ENCODE results near the gene TTC24. TPM values are rescaled to one million over a fixed set of nuclear protein-coding genes. Genes with fewer than 3 reads are reported as not detected.

TTC24 gene
- 12.6 TPM for polyA plus RNA-seq (2013)

GRCh38 chr1:156579472-156579871, at the start of gene TTC24:
Gene TTC24, plus strand, starts transcription at chr1:156579723. Its CDS starts 1,642 bp downstream, at chr1:156581365.
- H3K4me3 ChIP-seq (ENCODE audit: control insufficient read depth in 1 of 7, extremely low read depth in 1 of 7, insufficient read depth in 4 of 7, low read depth in 2 of 7, low read length in 6 of 7) = no peak within 1 kb of the TSS
- POLR2A ChIA-PET = no interaction called here

GRCh38 chr1:156530006-156530405, 49.5 kb upstream of the TTC24 start:
- no peak overlapping the region for H3K27ac ChIP-seq (ENCODE audit: insufficient read depth in 1 of 2, low read depth in 1 of 2, low read length in 2 of 2, poor library complexity in 1 of 2, severe bottlenecking in 2 of 2)
- DNase-seq = no peak
- no peaks in the 10 kb centered on the region for H3K27me3 ChIP-seq (replicated peaks in 2 of 5; ENCODE audit: control insufficient read depth in 4 of 5, insufficient read depth in 5 of 5, low read length in 4 of 5)
- over 99% methylated on average over 12 of the region's 18 CpGs for WGBS (ENCODE audit: insufficient coverage)
- ChIA-PET CTCF (interaction anchor here (1.2 kb wide), 1 partner anchor 18 kb away, joined by 3 read pairs; no protein-coding TSS in a partner anchor), POLR2A (no interaction called here)
- no peak overlapping the region for H3K4me3 ChIP-seq (ENCODE audit: control insufficient read depth in 1 of 7, extremely low read depth in 1 of 7, insufficient read depth in 4 of 7, low read depth in 2 of 7, low read length in 6 of 7)
- peaks cover 0 to 2% (median 0%) of the 10 kb centered on the region in 5 experiments for H3K9me3 ChIP-seq (ENCODE audit: control extremely low read depth in 1 of 5, control insufficient read depth in 4 of 5, insufficient read depth in 2 of 5, low read depth in 1 of 5, low read length in 4 of 5)
- peaks cover 6 to 24% (median 12%) of the 10 kb centered on the region in 4 experiments for H3K4me1 ChIP-seq (ENCODE audit: control extremely low read depth in 1 of 4, control insufficient read depth in 4 of 4, insufficient read depth in 4 of 4, low read length in 3 of 4)
- peaks cover 9 to 71% (median 42%) of the 10 kb centered on the region in 4 experiments for H3K36me3 ChIP-seq (ENCODE audit: control insufficient read depth in 4 of 4, insufficient read depth in 4 of 4, low read length in 3 of 4)

More at GRCh38 chr1:156579472-156579871, at the start of gene TTC24:
- WGBS (ENCODE audit: insufficient coverage) = 91% methylated on average over 4 of the region's 5 CpGs
- CTCF ChIA-PET = interaction anchor here (1.0 to 8.3 kb wide), 6 partner anchors 10 to 79 kb away, joined by 3 to 63 read pairs (median 3); partner anchors contain the start of gene GPATCH4
- no peak for DNase-seq
- no peak within 1 kb of the TSS for H3K27ac ChIP-seq (ENCODE audit: insufficient read depth in 1 of 2, low read depth in 1 of 2, low read length in 2 of 2, poor library complexity in 1 of 2, severe bottlenecking in 2 of 2)
- H3K4me1 ChIP-seq (ENCODE audit: control extremely low read depth in 1 of 4, control insufficient read depth in 4 of 4, insufficient read depth in 4 of 4, low read length in 3 of 4) = peaks cover 0 to 52% (median 39%) of the 10 kb centered on the region in 4 experiments
- H3K27me3 ChIP-seq (replicated peaks in 2 of 5; ENCODE audit: control insufficient read depth in 4 of 5, insufficient read depth in 5 of 5, low read length in 4 of 5) = no peaks in the 10 kb centered on the region
- no peaks in the 10 kb centered on the region for H3K36me3 ChIP-seq (ENCODE audit: control insufficient read depth in 4 of 4, insufficient read depth in 4 of 4, low read length in 3 of 4)
- H3K9me3 ChIP-seq (ENCODE audit: control extremely low read depth in 1 of 5, control insufficient read depth in 4 of 5, insufficient read depth in 2 of 5, low read depth in 1 of 5, low read length in 4 of 5) = no peaks in the 10 kb centered on the region

GRCh38 chr1:156532374-156532773, 47.1 kb upstream of the TTC24 start:
- no peak overlapping the region for H3K27ac ChIP-seq (ENCODE audit: insufficient read depth in 1 of 2, low read depth in 1 of 2, low read length in 2 of 2, poor library complexity in 1 of 2, severe bottlenecking in 2 of 2)
- H3K4me1 ChIP-seq (ENCODE audit: control extremely low read depth in 1 of 4, control insufficient read depth in 4 of 4, insufficient read depth in 4 of 4, low read length in 3 of 4) = peaks cover 0 to 7% (median 0%) of the 10 kb centered on the region in 4 experiments
- no peaks in the 10 kb centered on the region for H3K27me3 ChIP-seq (replicated peaks in 2 of 5; ENCODE audit: control insufficient read depth in 4 of 5, insufficient read depth in 5 of 5, low read length in 4 of 5)
- peaks cover 0 to 2% (median 0%) of the 10 kb centered on the region in 5 experiments for H3K9me3 ChIP-seq (ENCODE audit: control extremely low read depth in 1 of 5, control insufficient read depth in 4 of 5, insufficient read depth in 2 of 5, low read depth in 1 of 5, low read length in 4 of 5)
- H3K4me3 ChIP-seq (ENCODE audit: control insufficient read depth in 1 of 7, extremely low read depth in 1 of 7, insufficient read depth in 4 of 7, low read depth in 2 of 7, low read length in 6 of 7) = no peak overlapping the region
- peaks cover 11 to 78% (median 49%) of the 10 kb centered on the region in 4 experiments for H3K36me3 ChIP-seq (ENCODE audit: control insufficient read depth in 4 of 4, insufficient read depth in 4 of 4, low read length in 3 of 4)
- POLR2A ChIA-PET = interaction anchor here (0.6 kb wide), 1 partner anchor 18 kb away, joined by 3 read pairs; no protein-coding TSS in a partner anchor
- no peak for DNase-seq
- whole genome bisulfite sequencing (ENCODE audit: insufficient coverage) = 97% methylated on average over 3 of the region's 4 CpGs
- CTCF ChIA-PET = interaction anchor here (0.6 to 1.5 kb wide), 7 partner anchors 8 to 71 kb away, joined by 3 to 4 read pairs (median 3); partner anchors contain the start of gene NAXE

- Histone ChIP-seq H3K9me3 (ENCODE audit: control extremely low read depth in 1 of 5, control insufficient read depth in 4 of 5, insufficient read depth in 2 of 5, low read depth in 1 of 5, low read length in 4 of 5) (peaks cover 0 to under 1% (median 0%) of the 10 kb centered on the region in 5 experiments), H3K36me3 (ENCODE audit: control insufficient read depth in 4 of 4, insufficient read depth in 4 of 4, low read length in 3 of 4) (peaks cover 11 to 74% (median 43%) of the 10 kb centered on the region in 4 experiments), H3K4me1 (ENCODE audit: control extremely low read depth in 1 of 4, control insufficient read depth in 4 of 4, insufficient read depth in 4 of 4, low read length in 3 of 4) (no peaks in the 10 kb centered on the region), H3K27ac (ENCODE audit: insufficient read depth in 1 of 2, low read depth in 1 of 2, low read length in 2 of 2, poor library complexity in 1 of 2, severe bottlenecking in 2 of 2) (no peak overlapping the region), H3K4me3 (ENCODE audit: control insufficient read depth in 1 of 7, extremely low read depth in 1 of 7, insufficient read depth in 4 of 7, low read depth in 2 of 7, low read length in 6 of 7) (no peak overlapping the region), H3K27me3 (replicated peaks in 2 of 5; ENCODE audit: control insufficient read depth in 4 of 5, insufficient read depth in 5 of 5, low read length in 4 of 5) (no peaks in the 10 kb centered on the region)
- no peak for DNase-seq
- 96% methylated on average over 7 of the region's 11 CpGs for WGBS (ENCODE audit: insufficient coverage)
- CTCF ChIA-PET = interaction anchor here (1.3 to 1.9 kb wide), 3 partner anchors 13 to 70 kb away, joined by 3 to 5 read pairs (median 5); no protein-coding TSS in a partner anchor
- POLR2A ChIA-PET = no interaction called here
Observed at GRCh38 chr1:156533568-156534220, 45.8 kb upstream of the TTC24 start.

GRCh38 chr1:156534424-156535060, 45.0 kb upstream of the TTC24 start:
- Histone ChIP-seq H3K9me3 (ENCODE audit: control extremely low read depth in 1 of 5, control insufficient read depth in 4 of 5, insufficient read depth in 2 of 5, low read depth in 1 of 5, low read length in 4 of 5) (no peaks in the 10 kb centered on the region), H3K27me3 (replicated peaks in 2 of 5; ENCODE audit: control insufficient read depth in 4 of 5, insufficient read depth in 5 of 5, low read length in 4 of 5) (no peaks in the 10 kb centered on the region), H3K4me1 (ENCODE audit: control extremely low read depth in 1 of 4, control insufficient read depth in 4 of 4, insufficient read depth in 4 of 4, low read length in 3 of 4) (peaks cover 0 to 2% (median 2%) of the 10 kb centered on the region in 4 experiments), H3K27ac (ENCODE audit: insufficient read depth in 1 of 2, low read depth in 1 of 2, low read length in 2 of 2, poor library complexity in 1 of 2, severe bottlenecking in 2 of 2) (no peak overlapping the region), H3K4me3 (ENCODE audit: control insufficient read depth in 1 of 7, extremely low read depth in 1 of 7, insufficient read depth in 4 of 7, low read depth in 2 of 7, low read length in 6 of 7) (no peak overlapping the region), H3K36me3 (ENCODE audit: control insufficient read depth in 4 of 4, insufficient read depth in 4 of 4, low read length in 3 of 4) (peaks cover 8 to 77% (median 44%) of the 10 kb centered on the region in 4 experiments)
- CTCF ChIA-PET = interaction anchor here (1.0 to 1.9 kb wide), 7 partner anchors 10 to 78 kb away, joined by 3 to 6 read pairs (median 4); no protein-coding TSS in a partner anchor
- POLR2A ChIA-PET = no interaction called here
- DNase-seq = no peak
- WGBS (ENCODE audit: insufficient coverage) = 98% methylated on average over 12 of the region's 12 CpGs

GRCh38 chr1:156537027-156537426, 42.5 kb upstream of the TTC24 start:
- Histone ChIP-seq H3K36me3 (ENCODE audit: control insufficient read depth in 4 of 4, insufficient read depth in 4 of 4, low read length in 3 of 4) (peaks cover 2 to 74% (median 33%) of the 10 kb centered on the region in 4 experiments), H3K9me3 (ENCODE audit: control extremely low read depth in 1 of 5, control insufficient read depth in 4 of 5, insufficient read depth in 2 of 5, low read depth in 1 of 5, low read length in 4 of 5) (no peaks in the 10 kb centered on the region), H3K4me3 (ENCODE audit: control insufficient read depth in 1 of 7, extremely low read depth in 1 of 7, insufficient read depth in 4 of 7, low read depth in 2 of 7, low read length in 6 of 7) (no peak overlapping the region), H3K27me3 (replicated peaks in 2 of 5; ENCODE audit: control insufficient read depth in 4 of 5, insufficient read depth in 5 of 5, low read length in 4 of 5) (no peaks in the 10 kb centered on the region), H3K27ac (ENCODE audit: insufficient read depth in 1 of 2, low read depth in 1 of 2, low read length in 2 of 2, poor library complexity in 1 of 2, severe bottlenecking in 2 of 2) (no peak overlapping the region), H3K4me1 (ENCODE audit: control extremely low read depth in 1 of 4, control insufficient read depth in 4 of 4, insufficient read depth in 4 of 4, low read length in 3 of 4) (peaks cover 0 to 14% (median 11%) of the 10 kb centered on the region in 4 experiments)
- CTCF ChIA-PET = interaction anchor here (0.9 to 1.9 kb wide), 4 partner anchors 18 to 152 kb away, joined by 3 to 5 read pairs (median 4); no protein-coding TSS in a partner anchor
- POLR2A ChIA-PET = no interaction called here
- WGBS (ENCODE audit: insufficient coverage) = 95% methylated on average over 8 of the region's 9 CpGs
- no peak for DNase-seq

Data from common myeloid progenitor, CD34-positive (primary cell).